PC-9 (cell line): ENCODE results near the gene PCNT. TPM values are rescaled to one million over a fixed set of nuclear protein-coding genes. Genes with fewer than 3 reads are reported as not detected.

Experiments
- BruUV-seq: library from RNA; stranded (reverse); fragments of 400-500 nt; replicated peaks from 2 replicates; lab custom pipeline; 2021; lab: Mats Ljungman, UMichigan
- CTCF ChIA-PET: fragments of 300-600 bp; sonication (Branson Sonifier 250); formaldehyde crosslinking; loops from one replicate; lab custom pipeline; 2022; ENCODE audit warnings: antibody characterized with exemption; lab: Charles Lee
- POLR2A ChIA-PET: fragments of 300-600 bp; sonication (Branson Sonifier 250); formaldehyde crosslinking; loops from one replicate; lab custom pipeline; 2022; ENCODE audit warnings: antibody characterized with exemption; ENCODE audit not compliant: unreplicated experiment; lab: Charles Lee
- DNase-seq, 2 experiments: peaks; one replicate each; pipeline versions ENCODE4 v3.0.0 to v3.0.0-alpha.2; 2015 to 2022; ENCODE audit warnings: mixed read lengths in 1 of 2
- H2AFZ ChIP-seq: fragments of 200-600 bp; sonication (generic); 2 replicates; pipeline ENCODE4 v1.8.1; 2017; ENCODE audit warnings: antibody characterized with exemption
- H3F3A ChIP-seq: fragments of 200-600 bp; sonication (generic); 2 replicates; pipeline ENCODE4 v1.8.1; 2017; ENCODE audit warnings: antibody characterized with exemption, mild to moderate bottlenecking, low read depth; ENCODE audit not compliant: insufficient read depth
- H3K27ac ChIP-seq: fragments of 200-600 bp; sonication (generic); 2 replicates; pipeline ENCODE4 v1.6.1; 2016; ENCODE audit warnings: mixed run types
- H3K27me3 ChIP-seq: fragments of 200-600 bp; sonication (generic); 2 replicates; pipeline ENCODE4 v1.6.1; 2016; ENCODE audit warnings: low read depth, mixed run types; ENCODE audit not compliant: insufficient read depth
- H3K36me3 ChIP-seq: fragments of 200-600 bp; sonication (generic); 2 replicates; pipeline ENCODE4 v1.6.1; 2016; ENCODE audit warnings: low read depth, mixed run types
- H3K4me1 ChIP-seq: fragments of 200-600 bp; sonication (generic); replicated peaks from 2 replicates; pipeline ENCODE4 v1.6.1; 2016; ENCODE audit warnings: mixed run types; ENCODE audit not compliant: insufficient read depth
- H3K4me2 ChIP-seq: fragments of 200-600 bp; sonication (generic); 2 replicates; pipeline ENCODE4 v1.6.1; 2017; ENCODE audit warnings: mixed run types
- H3K4me3 ChIP-seq: fragments of 200-600 bp; sonication (generic); 2 replicates; pipeline ENCODE4 v1.6.1; 2016; ENCODE audit warnings: mixed run types
- H3K79me2 ChIP-seq: fragments of 200-600 bp; sonication (generic); 2 replicates; pipeline ENCODE4 v1.6.1; 2017; ENCODE audit warnings: low read depth, mixed run types
- H3K9me2 ChIP-seq: fragments of 200-600 bp; sonication (generic); 2 replicates; pipeline ENCODE4 v1.8.1; 2017; ENCODE audit warnings: mild to moderate bottlenecking; ENCODE audit not compliant: insufficient read depth
- H3K9me3 ChIP-seq: fragments of 200-600 bp; sonication (generic); 2 replicates; pipeline ENCODE4 v1.8.1; 2016; ENCODE audit warnings: low read depth; ENCODE audit not compliant: insufficient read depth
- H4K20me1 ChIP-seq: fragments of 200-600 bp; sonication (generic); 2 replicates; pipeline ENCODE4 v1.8.1; 2017; ENCODE audit not compliant: insufficient read depth
- CTCF ChIP-seq: fragments of 200-600 bp; sonication (generic); conservative IDR thresholded peaks from 2 replicates; pipeline ENCODE4 v1.6.1; 2017; ENCODE audit warnings: mixed run types, antibody characterized with exemption, mild to moderate bottlenecking, moderate library complexity
- EZH2 ChIP-seq: fragments of 200-600 bp; sonication (generic); IDR thresholded peaks from 2 replicates; pipeline ENCODE4 v1.8.0; 2017; ENCODE audit warnings: antibody characterized with exemption, low read depth
- intact Hi-C: fragments of 100-400 bp; cut with micrococcal nuclease; formaldehyde crosslinking; loops from one replicate; pipeline ENCODE4 v1.10.0; 2022; ENCODE audit not compliant: unreplicated experiment
- total RNA-seq: library from RNA; stranded (reverse); gene quantifications from 2 replicates; pipeline ENCODE4 v1.2.3, GENCODE V29; 2021

PCNT gene
- total RNA-seq, 1 experiment from 2014 or later, result 33.4 TPM

- Histone ChIP-seq H3K27ac (no peak overlapping the region), H2AFZ (no peak overlapping the region)
Observed at GRCh38 chr21:46489162-46489663, 165.3 kb downstream of the PCNT start.

GRCh38 chr21:46489800-46490199, 165.8 kb downstream of the PCNT start:
- H3K79me2 ChIP-seq, result no peaks in the 10 kb centered on the region
- intact Hi-C loops, result no loop called here
- H4K20me1 ChIP-seq, result no peaks in the 10 kb centered on the region
- H3K27me3 ChIP-seq, result no peaks in the 10 kb centered on the region
- no TSS peak for BruUV-seq
- CTCF ChIA-PET, result no interaction called here
- H3K27ac ChIP-seq, result no peak overlapping the region
- DNase-seq, result no peak
- no peaks in the 10 kb centered on the region for H3K9me2 ChIP-seq
- H3K4me3 ChIP-seq, result no peak overlapping the region
- no peaks in the 10 kb centered on the region for H3K4me1 ChIP-seq
- H3K4me2 ChIP-seq, result no peak overlapping the region
- H2AFZ ChIP-seq, result no peak overlapping the region
- no peak for TF ChIP-seq CTCF
- no peak for TF ChIP-seq EZH2
- no peaks in the 10 kb centered on the region for H3K9me3 ChIP-seq
- POLR2A ChIA-PET, result no interaction called here
- no peaks in the 10 kb centered on the region for H3K36me3 ChIP-seq
- no peaks in the 10 kb centered on the region for H3F3A ChIP-seq

More at GRCh38 chr21:46489162-46489663, 165.3 kb downstream of the PCNT start:
- H3K4me3 ChIP-seq, result no peak overlapping the region
- H3K36me3 ChIP-seq, result no peaks in the 10 kb centered on the region
- H3K9me3 ChIP-seq, result no peaks in the 10 kb centered on the region
- H3K27me3 ChIP-seq, result no peaks in the 10 kb centered on the region
- H3K4me1 ChIP-seq, result no peaks in the 10 kb centered on the region
- no peak overlapping the region for H3K4me2 ChIP-seq
- ChIA-PET POLR2A (no interaction called here), CTCF (no interaction called here)
- no peaks in the 10 kb centered on the region for H3K79me2 ChIP-seq
- H3F3A ChIP-seq, result no peaks in the 10 kb centered on the region
- DNase-seq, result no peak
- TF ChIP-seq EZH2 (no peak), CTCF (no peak)
- intact Hi-C loops, result no loop called here
- no TSS peak for BruUV-seq
- no peaks in the 10 kb centered on the region for H4K20me1 ChIP-seq
- H3K9me2 ChIP-seq, result no peaks in the 10 kb centered on the region

- no TSS peak for BruUV-seq
- TF ChIP-seq CTCF (no peak), EZH2 (no peak)
- Histone ChIP-seq H4K20me1 (no peaks in the 10 kb centered on the region), H3K79me2 (no peaks in the 10 kb centered on the region), H3K4me1 (no peaks in the 10 kb centered on the region), H3F3A (no peaks in the 10 kb centered on the region), H3K27me3 (no peaks in the 10 kb centered on the region), H3K27ac (no peak overlapping the region), H3K9me2 (no peaks in the 10 kb centered on the region), H3K9me3 (no peaks in the 10 kb centered on the region), H3K36me3 (no peaks in the 10 kb centered on the region), H3K4me2 (no peak overlapping the region), H2AFZ (no peak overlapping the region), H3K4me3 (no peak overlapping the region)
- ChIA-PET CTCF (no interaction called here), POLR2A (no interaction called here)
- DNase-seq, result no peak
- intact Hi-C loops, result no loop called here
Observed at GRCh38 chr21:46491553-46491952, 167.6 kb downstream of the PCNT start.
